HL-60 (cell line): ENCODE measurements around the gene RAD18.

Experiments used
- CTCF ChIP-seq: IDR thresholded peaks from one replicate; pipeline ENCODE4 v1.5.1; 2011; ENCODE audit warnings: low read length, control low read depth, inconsistent platforms; ENCODE audit not compliant: insufficient read depth
- GABPA ChIP-seq: IDR thresholded peaks from 2 replicates; pipeline ENCODE4 v1.6.1; 2012; ENCODE audit warnings: low read depth
- POLR2AphosphoS5 ChIP-seq: IDR thresholded peaks from 2 replicates; pipeline ENCODE4 v1.6.1; 2012; ENCODE audit warnings: low read depth
- REST ChIP-seq: IDR thresholded peaks from 2 replicates; pipeline ENCODE4 v1.6.1; 2012; ENCODE audit warnings: low read depth; ENCODE audit not compliant: insufficient replicate concordance
- SPI1 ChIP-seq: IDR thresholded peaks from 2 replicates; pipeline ENCODE4 v1.6.1; 2012; ENCODE audit warnings: low read depth, mild to moderate bottlenecking, borderline replicate concordance

- TF ChIP-seq POLR2AphosphoS5 (no peak), CTCF (no peak), SPI1 (no peak), REST (no peak), GABPA (no peak)
Measured at GRCh38 chr3:8974458-8974857, 11.2 kb upstream of the RAD18 start.
